Measurements from ENCODE around the gene VSIG10L2. TPM values are rescaled to one million over a fixed set of nuclear protein-coding genes. Genes with fewer than 3 reads are reported as not detected.

The VSIG10L2 gene
- not detected in 2 replicates for total RNA-seq (ENCODE audit: low replicate concordance)

- DNase-seq (ENCODE audit: low read depth): no peak
- TF ChIP-seq, protein P1, sequence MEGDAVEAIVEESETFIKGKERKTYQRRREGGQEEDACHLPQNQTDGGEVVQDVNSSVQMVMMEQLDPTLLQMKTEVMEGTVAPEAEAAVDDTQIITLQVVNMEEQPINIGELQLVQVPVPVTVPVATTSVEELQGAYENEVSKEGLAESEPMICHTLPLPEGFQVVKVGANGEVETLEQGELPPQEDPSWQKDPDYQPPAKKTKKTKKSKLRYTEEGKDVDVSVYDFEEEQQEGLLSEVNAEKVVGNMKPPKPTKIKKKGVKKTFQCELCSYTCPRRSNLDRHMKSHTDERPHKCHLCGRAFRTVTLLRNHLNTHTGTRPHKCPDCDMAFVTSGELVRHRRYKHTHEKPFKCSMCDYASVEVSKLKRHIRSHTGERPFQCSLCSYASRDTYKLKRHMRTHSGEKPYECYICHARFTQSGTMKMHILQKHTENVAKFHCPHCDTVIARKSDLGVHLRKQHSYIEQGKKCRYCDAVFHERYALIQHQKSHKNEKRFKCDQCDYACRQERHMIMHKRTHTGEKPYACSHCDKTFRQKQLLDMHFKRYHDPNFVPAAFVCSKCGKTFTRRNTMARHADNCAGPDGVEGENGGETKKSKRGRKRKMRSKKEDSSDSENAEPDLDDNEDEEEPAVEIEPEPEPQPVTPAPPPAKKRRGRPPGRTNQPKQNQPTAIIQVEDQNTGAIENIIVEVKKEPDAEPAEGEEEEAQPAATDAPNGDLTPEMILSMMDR (IDR thresholded peaks at IDR 0.05; ENCODE audit: insufficient read depth, low read length): no peak
- no peak within 1 kb of the TSS for H3K4me3 ChIP-seq (ENCODE audit: low read depth, low read length)
These were observed at the start of gene VSIG10L2 for GRCh38 chr11:125945797-125946520. Gene VSIG10L2, plus strand, starts transcription at chr11:125946044. Its CDS starts 12 bp downstream, at chr11:125946056.

- TF ChIP-seq, protein P1 (IDR thresholded peaks at IDR 0.05; ENCODE audit: insufficient read depth, low read length): no peak
- peak overlapping the region; percentile 86 for H3K4me3 ChIP-seq (ENCODE audit: low read depth, low read length)
- DNase-seq (ENCODE audit: low read depth): no peak
These were observed 44.0 kb upstream of the VSIG10L2 start for GRCh38 chr11:125901872-125902271.

GRCh38 chr11:125902277-125902926, 43.4 kb upstream of the VSIG10L2 start:
- no peak for DNase-seq (ENCODE audit: low read depth)
- H3K4me3 ChIP-seq (ENCODE audit: low read depth, low read length): peak overlapping the region; percentile 86
- TF ChIP-seq, protein P1 (IDR thresholded peaks at IDR 0.05; ENCODE audit: insufficient read depth, low read length): no peak

GRCh38 chr11:125902927-125903710, 42.7 kb upstream of the VSIG10L2 start, which contains the start of gene PUS3:
Gene PUS3, minus strand, starts transcription at chr11:125903206. Its CDS starts 6,922 bp downstream, at chr11:125896284.
- DNase-seq (ENCODE audit: low read depth): peak; percentile 81
- peak within 1 kb of the TSS; percentile 86 for H3K4me3 ChIP-seq (ENCODE audit: low read depth, low read length)
- TF ChIP-seq, protein P1 (IDR thresholded peaks at IDR 0.05; ENCODE audit: insufficient read depth, low read length): no peak

DNA sequence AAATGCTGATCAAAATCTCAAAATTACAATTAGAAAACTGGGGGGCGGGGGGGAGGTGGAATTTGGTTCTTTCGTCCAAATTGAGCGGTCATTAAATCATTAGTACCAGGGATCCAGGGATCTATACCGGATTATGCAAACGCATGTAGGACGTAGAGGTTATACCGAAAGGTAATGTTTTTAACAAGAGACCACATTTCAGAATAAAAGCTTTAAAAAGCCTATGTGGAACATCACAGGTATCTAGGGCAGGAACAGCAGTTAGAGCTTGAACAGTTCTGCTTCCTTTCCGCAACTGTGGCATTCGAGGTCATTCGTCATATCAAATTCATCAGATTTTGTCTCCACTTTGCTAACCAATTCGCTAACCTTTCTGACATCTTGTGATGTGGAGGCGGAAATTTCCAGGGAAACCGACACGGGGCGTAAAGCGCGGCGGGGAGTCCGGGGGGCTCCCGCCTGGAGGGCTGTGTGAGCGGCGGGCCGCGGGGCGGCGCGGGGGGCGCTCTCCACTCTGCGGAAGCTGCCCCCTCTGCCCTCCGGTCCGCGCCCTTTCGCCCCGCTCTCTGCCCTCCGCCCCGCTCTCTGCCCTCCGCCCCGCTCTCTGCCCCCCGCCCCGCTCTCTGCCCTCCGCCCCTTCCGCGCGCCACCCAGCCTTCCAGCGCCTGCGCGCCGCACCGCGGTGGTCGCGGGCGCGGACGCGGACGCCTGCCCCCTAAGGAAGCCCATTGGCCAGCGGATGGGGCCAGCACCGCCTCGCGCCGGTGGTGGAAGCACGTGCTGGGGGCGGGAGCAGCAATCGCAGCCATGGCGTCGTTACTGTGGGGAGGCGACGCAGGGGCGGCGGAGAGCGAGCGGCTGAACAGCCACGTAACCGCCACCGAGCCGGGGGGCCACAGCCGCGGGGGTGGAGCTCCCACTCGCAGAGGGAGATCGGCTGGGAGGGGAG, 41.9 kb upstream of the VSIG10L2 start, which contains the start of gene DDX25:
TSS of gene DDX25 (plus strand) at position 798 of the 949 bp plus-strand sequence. CDS start at position 808, 10 bp downstream.
- TF ChIP-seq, protein P1 (IDR thresholded peaks at IDR 0.05; ENCODE audit: insufficient read depth, low read length): no peak

More for the DNA sequence above, 41.9 kb upstream of the VSIG10L2 start, which contains the start of gene DDX25:
- no peak for DNase-seq (ENCODE audit: low read depth)
- H3K4me3 ChIP-seq (ENCODE audit: low read depth, low read length): peak within 1 kb of the TSS; percentile 43
